ENCODE measurements around the gene DIAPH3. TPM values are rescaled to one million over a fixed set of nuclear protein-coding genes. Genes with fewer than 3 reads are reported as not detected.

DIAPH3 gene
- polyA plus RNA-seq, 1 donor from 2014 or later, result 0.37 TPM

DNA sequence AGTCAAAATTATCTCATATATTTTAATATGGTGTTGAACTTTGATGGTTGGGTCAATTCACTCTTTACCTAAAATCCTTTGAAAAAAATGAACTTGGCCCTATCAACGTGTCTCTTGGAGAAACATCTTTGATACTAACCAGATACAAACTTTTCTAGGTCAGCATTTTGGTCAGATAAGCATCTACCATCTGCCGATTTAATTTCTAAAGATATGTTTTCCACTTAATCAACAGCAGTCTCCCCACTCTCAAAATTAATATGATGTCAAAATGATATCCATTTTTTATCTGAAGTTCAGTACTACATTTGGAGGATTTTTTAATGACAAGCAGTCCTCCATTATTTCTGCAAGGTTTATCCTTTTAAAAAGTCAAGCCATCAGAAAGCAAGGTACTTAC lies 288.8 kb downstream of the DIAPH3 start:
- Histone ChIP-seq H4K20me1 (ENCODE audit: insufficient read depth) (no peaks in the 10 kb centered on the region), H3K27me3 (ENCODE audit: insufficient read depth, low read depth, low read length) (no peaks in the 10 kb centered on the region), H3K9me3 (ENCODE audit: low read length) (no peaks in the 10 kb centered on the region), H3K4me2 (ENCODE audit: low read length) (no peak overlapping the region), H3F3A (ENCODE audit: insufficient read depth, low read length, poor library complexity, severe bottlenecking) (no peaks in the 10 kb centered on the region), H3K9me2 (ENCODE audit: insufficient read depth, low read length) (no peaks in the 10 kb centered on the region), H2AFZ (ENCODE audit: low read depth, low read length) (no peak overlapping the region), H3K4me3 (ENCODE audit: low read length) (no peak overlapping the region), H3K27ac (ENCODE audit: low read length) (no peak overlapping the region), H3K36me3 (ENCODE audit: insufficient read depth, low read length) (no peaks in the 10 kb centered on the region), H3K9ac (ENCODE audit: low read length) (no peak overlapping the region), H3K79me2 (replicated peaks; ENCODE audit: insufficient read depth, low read length) (no peaks in the 10 kb centered on the region)
- TF ChIP-seq RAD21 (conservative IDR thresholded peaks at IDR 0.05), result no peak
- TF ChIP-seq EP300 (conservative IDR thresholded peaks at IDR 0.05; ENCODE audit: poor library complexity, severe bottlenecking), result no peak
- TF ChIP-seq EZH2 (IDR thresholded peaks at IDR 0.05; ENCODE audit: borderline replicate concordance, insufficient read depth, low read length, poor library complexity, severe bottlenecking), result no peak
- TF ChIP-seq, protein P1, sequence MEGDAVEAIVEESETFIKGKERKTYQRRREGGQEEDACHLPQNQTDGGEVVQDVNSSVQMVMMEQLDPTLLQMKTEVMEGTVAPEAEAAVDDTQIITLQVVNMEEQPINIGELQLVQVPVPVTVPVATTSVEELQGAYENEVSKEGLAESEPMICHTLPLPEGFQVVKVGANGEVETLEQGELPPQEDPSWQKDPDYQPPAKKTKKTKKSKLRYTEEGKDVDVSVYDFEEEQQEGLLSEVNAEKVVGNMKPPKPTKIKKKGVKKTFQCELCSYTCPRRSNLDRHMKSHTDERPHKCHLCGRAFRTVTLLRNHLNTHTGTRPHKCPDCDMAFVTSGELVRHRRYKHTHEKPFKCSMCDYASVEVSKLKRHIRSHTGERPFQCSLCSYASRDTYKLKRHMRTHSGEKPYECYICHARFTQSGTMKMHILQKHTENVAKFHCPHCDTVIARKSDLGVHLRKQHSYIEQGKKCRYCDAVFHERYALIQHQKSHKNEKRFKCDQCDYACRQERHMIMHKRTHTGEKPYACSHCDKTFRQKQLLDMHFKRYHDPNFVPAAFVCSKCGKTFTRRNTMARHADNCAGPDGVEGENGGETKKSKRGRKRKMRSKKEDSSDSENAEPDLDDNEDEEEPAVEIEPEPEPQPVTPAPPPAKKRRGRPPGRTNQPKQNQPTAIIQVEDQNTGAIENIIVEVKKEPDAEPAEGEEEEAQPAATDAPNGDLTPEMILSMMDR (IDR thresholded peaks at IDR 0.05; ENCODE audit: poor library complexity, severe bottlenecking), result no peak
- TF ChIP-seq TAF1 (IDR thresholded peaks at IDR 0.05; ENCODE audit: low read depth), result no peak

DNA sequence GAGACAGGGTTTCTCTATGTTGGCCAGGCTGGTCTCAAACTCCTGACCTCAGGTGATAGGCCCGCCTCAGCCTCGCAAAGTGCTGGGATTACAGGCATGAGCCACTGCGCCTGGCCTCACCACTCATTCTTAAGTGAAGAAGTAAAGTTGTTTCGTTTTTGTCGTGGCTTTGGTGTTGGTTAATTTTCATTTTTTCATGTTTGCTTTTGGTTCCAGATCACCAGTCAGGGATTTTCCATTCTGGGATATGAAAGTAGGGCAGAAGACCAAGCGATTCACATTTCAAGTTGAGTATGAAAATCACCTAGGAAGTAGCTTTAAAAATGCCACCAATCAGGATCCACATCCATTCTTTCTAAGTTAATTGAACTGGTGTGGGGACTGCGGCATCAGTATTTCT lies 289.9 kb downstream of the DIAPH3 start:
- no peak for TF ChIP-seq MXI1 (conservative IDR thresholded peaks at IDR 0.05; ENCODE audit: poor library complexity, severe bottlenecking)
- no peak for TF ChIP-seq RAD21 (conservative IDR thresholded peaks at IDR 0.05)
- TF ChIP-seq, protein P2, sequence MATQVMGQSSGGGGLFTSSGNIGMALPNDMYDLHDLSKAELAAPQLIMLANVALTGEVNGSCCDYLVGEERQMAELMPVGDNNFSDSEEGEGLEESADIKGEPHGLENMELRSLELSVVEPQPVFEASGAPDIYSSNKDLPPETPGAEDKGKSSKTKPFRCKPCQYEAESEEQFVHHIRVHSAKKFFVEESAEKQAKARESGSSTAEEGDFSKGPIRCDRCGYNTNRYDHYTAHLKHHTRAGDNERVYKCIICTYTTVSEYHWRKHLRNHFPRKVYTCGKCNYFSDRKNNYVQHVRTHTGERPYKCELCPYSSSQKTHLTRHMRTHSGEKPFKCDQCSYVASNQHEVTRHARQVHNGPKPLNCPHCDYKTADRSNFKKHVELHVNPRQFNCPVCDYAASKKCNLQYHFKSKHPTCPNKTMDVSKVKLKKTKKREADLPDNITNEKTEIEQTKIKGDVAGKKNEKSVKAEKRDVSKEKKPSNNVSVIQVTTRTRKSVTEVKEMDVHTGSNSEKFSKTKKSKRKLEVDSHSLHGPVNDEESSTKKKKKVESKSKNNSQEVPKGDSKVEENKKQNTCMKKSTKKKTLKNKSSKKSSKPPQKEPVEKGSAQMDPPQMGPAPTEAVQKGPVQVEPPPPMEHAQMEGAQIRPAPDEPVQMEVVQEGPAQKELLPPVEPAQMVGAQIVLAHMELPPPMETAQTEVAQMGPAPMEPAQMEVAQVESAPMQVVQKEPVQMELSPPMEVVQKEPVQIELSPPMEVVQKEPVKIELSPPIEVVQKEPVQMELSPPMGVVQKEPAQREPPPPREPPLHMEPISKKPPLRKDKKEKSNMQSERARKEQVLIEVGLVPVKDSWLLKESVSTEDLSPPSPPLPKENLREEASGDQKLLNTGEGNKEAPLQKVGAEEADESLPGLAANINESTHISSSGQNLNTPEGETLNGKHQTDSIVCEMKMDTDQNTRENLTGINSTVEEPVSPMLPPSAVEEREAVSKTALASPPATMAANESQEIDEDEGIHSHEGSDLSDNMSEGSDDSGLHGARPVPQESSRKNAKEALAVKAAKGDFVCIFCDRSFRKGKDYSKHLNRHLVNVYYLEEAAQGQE (IDR thresholded peaks at IDR 0.05; ENCODE audit: borderline replicate concordance), result no peak
- TF ChIP-seq TAF1 (IDR thresholded peaks at IDR 0.05; ENCODE audit: low read depth), result no peak
- no peak for TF ChIP-seq EP300 (conservative IDR thresholded peaks at IDR 0.05; ENCODE audit: poor library complexity, severe bottlenecking)
- TF ChIP-seq EZH2 (IDR thresholded peaks at IDR 0.05; ENCODE audit: borderline replicate concordance, insufficient read depth, low read length, poor library complexity, severe bottlenecking), result no peak
- no peak for TF ChIP-seq SMC3 (conservative IDR thresholded peaks at IDR 0.05; ENCODE audit: poor library complexity)
- TF ChIP-seq, protein P1 (IDR thresholded peaks at IDR 0.05; ENCODE audit: poor library complexity, severe bottlenecking), result no peak
- no peak for TF ChIP-seq POLR2AphosphoS5 (IDR thresholded peaks at IDR 0.05)
- no peak overlapping the region for H3K9ac ChIP-seq (ENCODE audit: low read length)
- H3K9me3 ChIP-seq (ENCODE audit: low read length), result no peaks in the 10 kb centered on the region

More for the DNA sequence above, 289.9 kb downstream of the DIAPH3 start:
- Histone ChIP-seq H3K27me3 (ENCODE audit: insufficient read depth, low read depth, low read length) (no peaks in the 10 kb centered on the region), H3K9me2 (ENCODE audit: insufficient read depth, low read length) (no peaks in the 10 kb centered on the region), H3K36me3 (ENCODE audit: insufficient read depth, low read length) (no peaks in the 10 kb centered on the region), H3K4me2 (ENCODE audit: low read length) (no peak overlapping the region), H3K27ac (ENCODE audit: low read length) (no peak overlapping the region), H3K79me2 (replicated peaks; ENCODE audit: insufficient read depth, low read length) (no peaks in the 10 kb centered on the region), H4K20me1 (ENCODE audit: insufficient read depth) (no peaks in the 10 kb centered on the region), H2AFZ (ENCODE audit: low read depth, low read length) (no peak overlapping the region), H3K4me3 (ENCODE audit: low read length) (no peak overlapping the region), H3F3A (ENCODE audit: insufficient read depth, low read length, poor library complexity, severe bottlenecking) (no peaks in the 10 kb centered on the region)
